Measurements from ENCODE around the gene PIH1D2. TPM values are rescaled to one million over a fixed set of nuclear protein-coding genes. Genes with fewer than 3 reads are reported as not detected.

The PIH1D2 gene
- total and polyA plus RNA-seq, 9 of the 15 experiments (the other 6 are each of a cell fraction or from before 2014, with no cell fraction given): 1.5 to 5.4 (median 3.0) TPM

DNA sequence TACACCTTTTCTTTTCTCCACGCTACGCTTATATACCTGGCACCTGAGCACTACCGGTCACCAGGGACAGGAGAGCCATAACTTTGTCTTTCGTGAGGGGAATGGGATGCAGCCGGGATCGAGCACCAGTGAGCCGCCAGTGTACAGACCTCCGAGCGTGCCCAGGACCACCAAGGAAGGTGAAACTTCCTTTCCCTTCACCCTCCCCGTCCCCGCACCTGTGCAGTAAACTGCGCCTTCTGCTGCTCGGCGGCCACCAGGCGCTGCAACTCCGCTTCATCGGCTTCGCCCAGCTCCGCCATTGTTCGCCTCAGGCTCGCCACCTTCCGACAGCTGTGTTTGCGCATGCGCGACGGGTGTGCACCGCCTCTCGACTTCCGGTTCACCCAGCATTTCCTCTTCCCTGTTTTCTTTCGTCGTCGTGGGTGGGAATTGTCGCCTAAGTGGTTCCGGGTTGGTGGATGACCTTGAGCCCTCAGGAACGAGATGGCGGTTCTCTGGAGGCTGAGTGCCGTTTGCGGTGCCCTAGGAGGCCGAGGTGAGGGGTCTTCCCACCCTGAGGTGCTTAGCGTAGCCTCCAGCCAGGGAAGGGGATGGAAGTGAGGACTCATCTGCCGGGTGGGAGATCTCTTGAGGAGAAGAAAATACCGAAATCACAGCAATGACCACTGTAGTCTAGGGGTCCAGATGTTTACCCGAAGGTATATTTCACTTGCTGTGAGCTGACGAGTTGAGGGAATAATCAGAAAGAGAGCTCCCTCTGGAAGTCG is 12.8 kb upstream of the PIH1D2 start, which contains the start of the genes SDHD and TIMM8B (continued):
- TF ChIP-seq L3MBTL2 (IDR thresholded peaks at IDR 0.05) (no peak), JUND (IDR thresholded peaks at IDR 0.05; ENCODE audit: borderline replicate concordance, low read depth, low read length) (peak; percentile 62), JUND (tag; IDR thresholded peaks at IDR 0.05; ENCODE audit: borderline replicate concordance, low read depth, low read length) (no peak; the same call in 1 of the 3 replicates), HEY1 (CRISPR knock-in tag; IDR thresholded peaks at IDR 0.05; ENCODE audit: borderline replicate concordance) (no peak), NCOA4 (IDR thresholded peaks at IDR 0.05; ENCODE audit: partially characterized antibody) (no peak), HDAC8 (tag; IDR thresholded peaks at IDR 0.05) (no peak), SRSF3 (IDR thresholded peaks at IDR 0.05; ENCODE audit: insufficient read depth, low read length) (no peak), TRIM24 (IDR thresholded peaks at IDR 0.05) (peak in 1 of 2 experiments; percentile 25; a peak in 1 of 4 replicates), FIP1L1 (IDR thresholded peaks at IDR 0.05; ENCODE audit: low read depth, low read length, poor library complexity, severe bottlenecking) (no peak), ZNF232 (CRISPR knock-in tag; IDR thresholded peaks at IDR 0.05) (peak; percentile 15; the same call in 1 of the 2 replicates), ZZZ3 (IDR thresholded peaks at IDR 0.05) (no peak; the same call in 1 of the 2 replicates), HNRNPK (IDR thresholded peaks at IDR 0.05; ENCODE audit: low read depth, low read length, poor library complexity, severe bottlenecking) (no peak), ESRRB (CRISPR knock-in tag; IDR thresholded peaks at IDR 0.05; ENCODE audit: borderline replicate concordance) (no peak), ZNF274 (IDR thresholded peaks at IDR 0.05; ENCODE audit: borderline replicate concordance, low read depth, low read length) (no peak)
- TF ChIP-seq, protein P1, sequence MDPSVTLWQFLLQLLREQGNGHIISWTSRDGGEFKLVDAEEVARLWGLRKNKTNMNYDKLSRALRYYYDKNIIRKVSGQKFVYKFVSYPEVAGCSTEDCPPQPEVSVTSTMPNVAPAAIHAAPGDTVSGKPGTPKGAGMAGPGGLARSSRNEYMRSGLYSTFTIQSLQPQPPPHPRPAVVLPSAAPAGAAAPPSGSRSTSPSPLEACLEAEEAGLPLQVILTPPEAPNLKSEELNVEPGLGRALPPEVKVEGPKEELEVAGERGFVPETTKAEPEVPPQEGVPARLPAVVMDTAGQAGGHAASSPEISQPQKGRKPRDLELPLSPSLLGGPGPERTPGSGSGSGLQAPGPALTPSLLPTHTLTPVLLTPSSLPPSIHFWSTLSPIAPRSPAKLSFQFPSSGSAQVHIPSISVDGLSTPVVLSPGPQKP (CRISPR knock-in tag; IDR thresholded peaks at IDR 0.05): no peak
- TF ChIP-seq, protein P2, sequence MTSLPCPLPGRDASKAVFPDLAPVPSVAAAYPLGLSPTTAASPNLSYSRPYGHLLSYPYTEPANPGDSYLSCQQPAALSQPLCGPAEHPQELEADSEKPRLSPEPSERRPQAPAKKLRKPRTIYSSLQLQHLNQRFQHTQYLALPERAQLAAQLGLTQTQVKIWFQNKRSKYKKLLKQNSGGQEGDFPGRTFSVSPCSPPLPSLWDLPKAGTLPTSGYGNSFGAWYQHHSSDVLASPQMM (CRISPR knock-in tag; IDR thresholded peaks at IDR 0.05): no peak
- TF ChIP-seq, protein P3, sequence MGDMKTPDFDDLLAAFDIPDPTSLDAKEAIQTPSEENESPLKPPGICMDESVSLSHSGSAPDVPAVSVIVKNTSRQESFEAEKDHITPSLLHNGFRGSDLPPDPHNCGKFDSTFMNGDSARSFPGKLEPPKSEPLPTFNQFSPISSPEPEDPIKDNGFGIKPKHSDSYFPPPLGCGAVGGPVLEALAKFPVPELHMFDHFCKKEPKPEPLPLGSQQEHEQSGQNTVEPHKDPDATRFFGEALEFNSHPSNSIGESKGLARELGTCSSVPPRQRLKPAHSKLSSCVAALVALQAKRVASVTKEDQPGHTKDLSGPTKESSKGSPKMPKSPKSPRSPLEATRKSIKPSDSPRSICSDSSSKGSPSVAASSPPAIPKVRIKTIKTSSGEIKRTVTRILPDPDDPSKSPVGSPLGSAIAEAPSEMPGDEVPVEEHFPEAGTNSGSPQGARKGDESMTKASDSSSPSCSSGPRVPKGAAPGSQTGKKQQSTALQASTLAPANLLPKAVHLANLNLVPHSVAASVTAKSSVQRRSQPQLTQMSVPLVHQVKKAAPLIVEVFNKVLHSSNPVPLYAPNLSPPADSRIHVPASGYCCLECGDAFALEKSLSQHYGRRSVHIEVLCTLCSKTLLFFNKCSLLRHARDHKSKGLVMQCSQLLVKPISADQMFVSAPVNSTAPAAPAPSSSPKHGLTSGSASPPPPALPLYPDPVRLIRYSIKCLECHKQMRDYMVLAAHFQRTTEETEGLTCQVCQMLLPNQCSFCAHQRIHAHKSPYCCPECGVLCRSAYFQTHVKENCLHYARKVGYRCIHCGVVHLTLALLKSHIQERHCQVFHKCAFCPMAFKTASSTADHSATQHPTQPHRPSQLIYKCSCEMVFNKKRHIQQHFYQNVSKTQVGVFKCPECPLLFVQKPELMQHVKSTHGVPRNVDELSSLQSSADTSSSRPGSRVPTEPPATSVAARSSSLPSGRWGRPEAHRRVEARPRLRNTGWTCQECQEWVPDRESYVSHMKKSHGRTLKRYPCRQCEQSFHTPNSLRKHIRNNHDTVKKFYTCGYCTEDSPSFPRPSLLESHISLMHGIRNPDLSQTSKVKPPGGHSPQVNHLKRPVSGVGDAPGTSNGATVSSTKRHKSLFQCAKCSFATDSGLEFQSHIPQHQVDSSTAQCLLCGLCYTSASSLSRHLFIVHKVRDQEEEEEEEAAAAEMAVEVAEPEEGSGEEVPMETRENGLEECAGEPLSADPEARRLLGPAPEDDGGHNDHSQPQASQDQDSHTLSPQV (IDR thresholded peaks at IDR 0.05): 0 out of 2 replicates have a peak, but pooled peaks have one; percentile 10
- TF ChIP-seq, protein P4, sequence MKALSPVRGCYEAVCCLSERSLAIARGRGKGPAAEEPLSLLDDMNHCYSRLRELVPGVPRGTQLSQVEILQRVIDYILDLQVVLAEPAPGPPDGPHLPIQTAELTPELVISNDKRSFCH (CRISPR knock-in tag; IDR thresholded peaks at IDR 0.05): no peak
- TF ChIP-seq, protein P4 (tag; IDR thresholded peaks at IDR 0.05): no peak
- TF ChIP-seq, protein P5, sequence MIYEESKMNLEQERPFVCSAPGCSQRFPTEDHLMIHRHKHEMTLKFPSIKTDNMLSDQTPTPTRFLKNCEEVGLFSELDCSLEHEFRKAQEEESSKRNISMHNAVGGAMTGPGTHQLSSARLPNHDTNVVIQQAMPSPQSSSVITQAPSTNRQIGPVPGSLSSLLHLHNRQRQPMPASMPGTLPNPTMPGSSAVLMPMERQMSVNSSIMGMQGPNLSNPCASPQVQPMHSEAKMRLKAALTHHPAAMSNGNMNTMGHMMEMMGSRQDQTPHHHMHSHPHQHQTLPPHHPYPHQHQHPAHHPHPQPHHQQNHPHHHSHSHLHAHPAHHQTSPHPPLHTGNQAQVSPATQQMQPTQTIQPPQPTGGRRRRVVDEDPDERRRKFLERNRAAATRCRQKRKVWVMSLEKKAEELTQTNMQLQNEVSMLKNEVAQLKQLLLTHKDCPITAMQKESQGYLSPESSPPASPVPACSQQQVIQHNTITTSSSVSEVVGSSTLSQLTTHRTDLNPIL (CRISPR knock-in tag; IDR thresholded peaks at IDR 0.05): no peak
